ENCODE measurements around the gene VAT1L.

Gene VAT1L

GRCh38 chr16:77858060-77858459, 69.7 kb downstream of the VAT1L start:
- no peak overlapping the region for H3K4me3 ChIP-seq (ENCODE audit: low read depth, low read length)
- no peak for DNase-seq (ENCODE audit: low read depth)

- no peak overlapping the region for H3K4me3 ChIP-seq (ENCODE audit: low read depth, low read length)
- DNase-seq (ENCODE audit: low read depth): no peak
Measured at GRCh38 chr16:77859493-77860232, 71.3 kb downstream of the VAT1L start.

DNA sequence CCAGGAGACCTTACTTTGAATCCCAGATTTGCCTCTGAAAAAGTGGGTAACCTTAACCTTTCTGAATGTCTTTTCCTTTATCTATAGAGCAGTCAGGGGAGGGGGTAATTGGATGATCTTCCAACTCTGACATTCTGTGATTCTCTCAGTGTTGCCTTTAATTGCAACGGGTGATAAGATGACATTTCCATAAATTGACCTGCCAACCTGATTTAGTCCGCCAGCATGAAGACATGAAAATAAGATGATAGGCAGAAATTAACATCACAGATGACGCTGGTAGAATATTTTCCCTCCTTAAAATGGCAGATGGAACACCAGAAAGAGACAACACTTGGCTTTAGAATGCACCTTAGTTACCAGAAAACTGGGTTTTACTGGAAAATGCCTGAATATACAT, 72.6 kb downstream of the VAT1L start:
- DNase-seq (ENCODE audit: low read depth): no peak
- no peak overlapping the region for H3K4me3 ChIP-seq (ENCODE audit: low read depth, low read length)

GRCh38 chr16:77863250-77863649, 74.9 kb downstream of the VAT1L start:
- DNase-seq (ENCODE audit: low read depth): no peak
- H3K4me3 ChIP-seq (ENCODE audit: low read depth, low read length): no peak overlapping the region

DNA sequence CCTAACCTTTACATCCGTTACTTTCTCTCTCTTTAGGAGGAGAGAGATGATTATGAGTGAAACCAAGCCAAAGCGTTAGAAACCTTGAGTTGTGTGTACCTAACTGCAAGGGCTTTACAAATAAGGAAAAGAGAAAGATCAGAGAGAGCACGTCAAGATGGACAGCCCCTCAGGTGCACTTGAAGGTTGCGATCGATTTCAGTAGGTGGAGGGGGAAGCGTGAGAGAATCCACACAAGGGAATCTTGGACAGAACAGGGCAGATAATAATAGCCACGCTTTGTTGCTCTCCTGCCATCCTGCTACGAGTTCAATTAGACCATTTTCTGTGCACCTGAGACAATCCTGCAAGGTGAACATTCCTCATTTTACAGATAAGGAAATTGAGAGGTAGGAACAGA, 78.4 kb downstream of the VAT1L start:
- no peak for DNase-seq (ENCODE audit: low read depth)

DNA sequence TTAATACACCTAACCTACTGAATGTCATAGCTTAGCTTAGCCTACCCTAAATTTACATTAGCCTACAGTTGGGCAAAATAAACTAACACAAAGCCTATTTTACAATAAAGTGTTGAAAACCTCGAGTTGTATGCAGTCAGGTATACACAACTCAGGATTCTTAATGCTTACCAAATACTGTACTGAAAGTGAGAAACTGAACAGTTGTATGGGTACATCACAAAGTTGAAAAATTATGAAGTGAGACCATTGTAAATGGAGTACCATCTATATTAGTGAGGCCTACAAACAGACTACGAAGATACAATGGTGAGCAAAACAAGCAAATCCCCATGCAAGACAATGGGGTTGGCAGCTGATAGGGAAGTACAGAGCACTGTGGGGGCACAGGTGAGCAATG, 79.7 kb downstream of the VAT1L start:
- no peak for DNase-seq (ENCODE audit: low read depth)
- H3K4me3 ChIP-seq (ENCODE audit: low read depth, low read length): no peak overlapping the region

More for the DNA sequence above, 78.4 kb downstream of the VAT1L start:
- H3K4me3 ChIP-seq (ENCODE audit: low read depth, low read length): no peak overlapping the region

DNA sequence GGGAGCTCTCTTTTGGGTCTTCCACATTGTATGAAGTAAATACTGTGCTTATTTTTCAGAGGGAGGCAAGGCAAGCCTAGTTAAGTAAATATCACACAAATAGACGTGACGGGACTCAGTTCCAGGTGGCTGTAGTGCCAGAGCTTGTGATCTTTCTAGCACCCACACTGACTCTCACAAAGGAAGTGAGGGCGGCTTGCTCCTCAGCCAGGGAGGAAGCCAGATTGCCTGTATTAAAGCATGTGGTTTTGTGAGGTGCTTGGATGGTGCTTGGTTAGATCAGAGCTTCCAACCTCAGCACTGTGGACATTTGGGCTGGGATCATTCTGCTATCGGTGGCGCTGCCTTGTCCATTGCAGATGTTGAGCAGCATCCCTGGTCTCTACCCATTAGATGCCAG, 80.1 kb downstream of the VAT1L start:
- DNase-seq (ENCODE audit: low read depth): no peak
- H3K4me3 ChIP-seq (ENCODE audit: low read depth, low read length): no peak overlapping the region

DNA sequence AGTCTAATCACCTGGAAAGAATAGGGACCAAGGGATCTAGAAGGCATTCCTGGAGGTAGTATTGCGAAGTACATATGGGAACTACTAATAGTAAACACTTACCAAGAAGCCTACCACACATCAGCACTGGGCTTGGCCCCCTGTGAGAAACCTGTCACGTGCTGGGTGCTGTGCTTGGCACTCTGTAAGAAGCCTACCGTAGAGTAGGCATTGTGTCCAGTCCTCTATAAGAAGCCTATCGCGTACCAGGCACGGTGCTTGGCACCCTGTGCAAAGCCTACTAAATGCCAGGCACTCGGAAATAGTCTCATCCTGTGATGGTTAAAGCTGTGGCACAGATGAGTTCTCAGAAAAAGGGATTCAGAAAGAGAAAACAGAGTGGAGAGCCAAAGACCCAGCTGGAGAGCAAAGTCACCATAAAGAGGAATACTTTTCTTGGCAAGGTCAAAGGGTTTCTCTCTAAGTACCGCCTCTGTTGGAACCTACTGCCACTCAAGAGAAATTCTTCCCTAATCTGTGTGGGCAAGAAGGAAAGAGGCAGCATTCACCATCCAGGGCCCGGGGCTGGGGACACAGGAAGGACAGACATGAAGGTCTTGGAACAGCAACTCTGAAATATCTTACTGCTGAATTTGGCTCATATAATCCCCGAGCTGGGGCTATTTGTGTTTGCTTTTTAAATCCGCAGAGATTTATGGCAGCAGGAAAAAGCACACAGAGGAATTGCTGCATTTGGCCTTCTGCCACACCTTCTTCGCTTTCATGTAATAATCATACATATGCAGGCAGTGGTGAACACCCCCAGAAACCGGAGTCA, 81.8 kb downstream of the VAT1L start:
- no peak overlapping the region for H3K4me3 ChIP-seq (ENCODE audit: low read depth, low read length)
- DNase-seq (ENCODE audit: low read depth): no peak

DNA sequence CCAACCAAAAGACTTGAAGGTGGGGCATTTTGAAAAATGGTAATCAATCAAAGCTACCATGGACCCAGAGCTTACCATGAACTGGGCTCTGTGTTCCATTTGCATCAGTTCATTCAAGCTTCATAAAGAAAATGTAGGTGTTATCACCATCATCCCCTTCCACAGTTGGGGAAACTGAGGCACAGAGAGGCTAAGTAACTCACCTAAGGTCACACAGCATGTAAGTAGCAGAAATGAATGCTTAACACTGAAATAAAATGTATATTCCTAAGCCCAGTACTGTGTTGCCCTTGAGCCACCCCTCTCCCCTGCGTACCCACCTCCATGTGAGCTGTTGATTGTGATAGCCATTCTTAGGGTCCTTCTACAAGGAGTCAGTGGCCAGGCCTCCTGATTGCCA, 83.6 kb downstream of the VAT1L start:
- no peak for DNase-seq (ENCODE audit: low read depth)
- H3K4me3 ChIP-seq (ENCODE audit: low read depth, low read length): no peak overlapping the region

- H3K4me3 ChIP-seq (ENCODE audit: low read depth, low read length): no peak overlapping the region
- DNase-seq (ENCODE audit: low read depth): no peak
Measured at GRCh38 chr16:77873066-77873465, 84.7 kb downstream of the VAT1L start.

DNA sequence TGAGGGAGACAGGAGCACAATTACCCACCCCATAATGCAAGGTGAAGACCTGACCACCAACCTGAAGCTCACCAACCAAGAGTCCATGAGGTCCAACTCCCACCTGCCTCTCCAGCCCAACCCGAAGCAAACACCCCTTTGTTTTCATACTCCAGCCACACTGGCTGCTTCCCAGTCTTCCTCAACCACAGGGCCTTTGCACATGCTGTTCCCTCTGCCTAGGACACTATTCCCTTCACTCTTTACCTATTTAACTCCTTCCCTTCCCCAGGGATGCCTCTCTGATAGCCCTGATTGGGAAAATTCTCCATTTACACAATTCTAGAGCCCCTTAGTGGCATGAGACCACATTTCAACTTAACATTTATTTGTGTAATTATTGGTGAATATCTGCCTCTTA, 86.0 kb downstream of the VAT1L start:
- no peak for DNase-seq (ENCODE audit: low read depth)
- H3K4me3 ChIP-seq (ENCODE audit: low read depth, low read length): no peak overlapping the region

DNA sequence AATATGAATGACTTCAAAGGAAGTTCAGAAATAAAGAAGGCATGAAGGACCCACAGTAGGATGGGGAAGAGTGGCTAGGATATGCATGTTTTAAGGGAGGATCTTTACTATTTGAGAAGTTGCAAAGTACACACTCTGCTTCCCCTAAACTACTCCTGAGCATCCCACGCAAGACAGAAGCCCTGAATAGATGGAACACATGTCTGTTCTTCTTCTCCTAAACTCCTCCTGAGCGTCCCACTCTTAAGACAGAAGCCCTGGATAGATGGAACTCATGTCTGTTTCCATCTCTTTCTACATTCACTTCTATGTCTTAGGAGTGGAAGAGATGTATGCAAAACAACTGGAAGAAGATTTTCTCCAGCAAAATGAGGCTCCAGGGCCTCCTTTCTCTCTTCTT, 88.4 kb downstream of the VAT1L start:
- no peak for DNase-seq (ENCODE audit: low read depth)
- H3K4me3 ChIP-seq (ENCODE audit: low read depth, low read length): no peak overlapping the region

DNA sequence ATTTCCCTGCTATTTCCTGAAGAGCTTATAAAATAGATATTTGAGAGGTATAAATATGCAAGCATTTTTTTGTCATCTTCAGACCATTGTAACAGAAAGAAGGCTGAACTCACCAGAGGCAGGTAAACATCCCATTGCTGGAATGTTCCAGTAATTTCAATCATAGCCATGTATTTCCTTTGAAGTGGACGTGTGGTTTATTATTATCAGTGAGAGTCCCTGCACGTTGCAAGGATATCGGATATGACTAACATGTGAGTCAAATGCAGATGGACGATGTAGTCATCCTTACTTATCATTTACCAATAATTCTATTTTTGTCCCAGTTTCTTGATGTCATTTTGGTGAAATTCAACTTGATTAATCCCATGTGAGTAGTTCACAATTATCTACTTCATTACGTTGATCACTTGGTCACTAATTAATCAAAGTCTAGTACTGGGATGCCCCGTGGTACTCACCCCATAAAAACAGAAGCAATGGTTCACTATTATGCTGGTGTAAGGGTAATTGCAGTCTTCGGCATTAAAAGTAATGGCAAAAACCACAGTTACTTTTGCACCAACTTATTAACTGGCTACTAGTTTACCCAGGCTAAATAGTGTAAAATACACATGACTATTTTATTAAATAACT, 89.5 kb downstream of the VAT1L start:
- peak; percentile 67 for DNase-seq (ENCODE audit: low read depth)
- no peak overlapping the region for H3K4me3 ChIP-seq (ENCODE audit: low read depth, low read length)

- H3K4me3 ChIP-seq (ENCODE audit: low read depth, low read length): no peak overlapping the region
- no peak for DNase-seq (ENCODE audit: low read depth)
Measured at GRCh38 chr16:77881355-77882030, 93.1 kb downstream of the VAT1L start.

- H3K4me3 ChIP-seq (ENCODE audit: low read depth, low read length): no peak overlapping the region
Measured at GRCh38 chr16:77882358-77882757, 94.0 kb downstream of the VAT1L start.

GRCh38 chr16:77885571-77886295, 97.4 kb downstream of the VAT1L start:
- no peak overlapping the region for H3K4me3 ChIP-seq (ENCODE audit: low read depth, low read length)

More at GRCh38 chr16:77882358-77882757, 94.0 kb downstream of the VAT1L start:
- no peak for DNase-seq (ENCODE audit: low read depth)

DNA sequence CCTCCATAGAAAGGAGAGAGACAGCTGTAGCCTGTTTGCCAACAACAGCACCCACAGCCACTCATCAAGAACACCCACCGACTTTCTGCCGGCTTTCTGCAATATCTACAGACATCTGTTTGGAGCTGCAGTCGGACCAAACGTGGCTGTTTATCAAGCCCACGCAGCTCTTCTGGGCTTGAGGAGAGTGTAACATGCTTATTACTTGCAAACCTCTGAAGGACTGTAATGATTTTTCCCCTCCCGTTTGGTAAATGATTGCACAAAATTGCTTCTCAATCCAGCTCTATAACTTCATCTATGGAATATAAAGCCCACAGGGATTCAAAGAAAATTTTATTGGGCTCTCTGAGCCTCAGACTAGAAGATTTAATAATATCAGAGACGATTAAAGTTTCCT, 100.5 kb downstream of the VAT1L start:
- no peak for DNase-seq (ENCODE audit: low read depth)
- H3K4me3 ChIP-seq (ENCODE audit: low read depth, low read length): no peak overlapping the region

More at GRCh38 chr16:77885571-77886295, 97.4 kb downstream of the VAT1L start:
- DNase-seq (ENCODE audit: low read depth): no peak

GRCh38 chr16:77890075-77890474, 101.7 kb downstream of the VAT1L start:
- DNase-seq (ENCODE audit: low read depth): no peak

DNA sequence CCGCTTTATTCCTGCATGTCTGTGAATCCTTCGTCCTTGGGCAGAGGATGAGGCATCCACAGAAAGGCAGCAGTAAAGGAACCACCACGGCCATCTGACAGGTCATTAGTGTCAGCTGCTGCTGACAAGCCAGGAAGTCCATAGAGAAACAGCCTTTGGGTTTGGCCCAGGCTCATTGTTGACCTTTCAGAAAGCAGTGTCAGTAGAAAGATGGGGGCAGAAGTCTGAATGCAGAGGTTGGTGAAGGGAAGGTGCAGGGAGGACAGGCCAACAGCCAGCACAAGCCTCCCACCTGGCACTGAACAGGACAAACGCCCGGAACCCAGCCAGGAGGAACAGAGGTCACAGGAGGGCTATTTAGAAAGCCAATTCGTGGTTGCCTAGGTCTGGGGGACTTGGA, 105.8 kb downstream of the VAT1L start:
- no peak overlapping the region for H3K4me3 ChIP-seq (ENCODE audit: low read depth, low read length)
- DNase-seq (ENCODE audit: low read depth): no peak

More at GRCh38 chr16:77890075-77890474, 101.7 kb downstream of the VAT1L start:
- no peak overlapping the region for H3K4me3 ChIP-seq (ENCODE audit: low read depth, low read length)
